Left lung (tissue), 10 donors: ENCODE results near the gene CCZ1. TPM values are rescaled to one million over a fixed set of nuclear protein-coding genes. Genes with fewer than 3 reads are reported as not detected.
A peak's percentile ranks its signal among the peaks of the same experiment; 100 is the strongest.
"Not testable (repeated sequence)": the region's sequence is repeated elsewhere in the genome, so short reads cannot be mapped to it uniquely, and the experiment has no call there.

ENCODE experiments used
- ATAC-seq: fragments of 200-7000 bp; cut with Tn5 transposase; one replicate; pipeline ENCODE4 v1.9.1; 2020; ENCODE audit warnings: moderate library complexity
- DNase-seq, 4 donors: peaks; one replicate each; pipeline ENCODE4 v3.0.0-alpha.2; 2013 to 2020
- H3K27ac ChIP-seq, 2 donors: fragments of 200-600 bp; sonication (generic) in 1 of 2; one replicate each; pipeline versions ENCODE4 v1.5.0 to v1.8.0; 2020 to 2021
- H3K27me3 ChIP-seq, 2 donors: fragments of 200-600 bp; sonication (generic) in 1 of 2; one replicate each; pipeline versions ENCODE4 v1.5.0 to v1.8.0; 2020 to 2021
- H3K36me3 ChIP-seq, 2 donors: fragments of 200-600 bp; sonication (generic) in 1 of 2; one replicate each; pipeline versions ENCODE4 v1.5.0 to v1.8.0; 2020 to 2021
- H3K4me1 ChIP-seq, 2 donors: fragments of 200-600 bp; one replicate each; pipeline ENCODE4 v1.8.0; 2021
- H3K4me3 ChIP-seq, 2 donors: fragments of 200-600 bp; sonication (generic) in 1 of 2; one replicate each; pipeline versions ENCODE4 v1.5.0 to v1.8.0; 2020 to 2021; ENCODE audit warnings: mild to moderate bottlenecking in 1 of 2
- H3K9me3 ChIP-seq, 2 donors: fragments of 200-600 bp; sonication (generic) in 1 of 2; one replicate each; pipeline versions ENCODE4 v1.5.0 to v1.8.0; 2020 to 2021
- intact Hi-C, 2 donors: fragments of 100-400 bp; cut with DNase I; formaldehyde crosslinking; loops; one replicate each; pipeline versions ENCODE4 v1.11.2 to v1.14.2; 2022
- polyA plus RNA-seq, 6 donors: library from polyadenylated mRNA; unstranded; fragments of 120-200 nt; gene quantifications; one replicate each; pipeline ENCODE4 v1.2.1, GENCODE V29; 2013; ENCODE audit not compliant: insufficient read length in 6 of 6
- total RNA-seq, 2 donors: library from RNA; stranded (reverse); fragmentation: NEBNext Ultra II Directional; extraction: Animal tissue kit (Norgen Biotek cat#: 25700); gene quantifications; one replicate each; pipeline ENCODE4 v1.2.1, GENCODE V29; 2021
- TF ChIP-seq, protein P1 (sequence below), 2 donors: fragments of 200-600 bp; sonication (generic) in 1 of 2; IDR thresholded peaks; one replicate each; pipeline versions ENCODE4 v1.5.0 to v1.8.0; 2021; ENCODE audit warnings: antibody characterized with exemption in 2 of 2
- donor health status: DM: no; HTN: yes; CAD: no.
- donor health status: DM: no; HTN: no; CAD: no.

CCZ1 gene
- total and polyA plus RNA-seq, 8 donors, result 64.9 to 80.8 (median 69.0) TPM

DNA sequence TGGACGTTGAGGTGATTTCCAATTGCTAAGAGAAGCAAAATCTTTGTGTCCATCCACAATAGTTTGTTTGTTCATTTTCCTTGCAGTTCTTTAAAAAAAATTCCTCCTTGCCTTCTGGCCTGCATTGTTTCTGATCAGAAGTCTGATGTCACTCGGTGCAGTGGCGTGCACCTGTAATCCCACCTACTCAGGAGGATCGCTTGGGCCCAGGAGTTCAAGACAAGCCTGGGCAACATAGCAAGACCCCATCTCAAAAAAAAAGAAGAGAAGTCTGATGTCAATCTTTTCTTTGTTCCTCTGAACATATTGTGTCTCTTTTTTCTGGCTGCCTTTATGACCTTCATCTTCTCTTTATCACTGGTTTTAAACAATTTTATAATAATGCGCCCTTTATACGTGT, 31.5 kb upstream of the CCZ1 start:
- Histone ChIP-seq H3K4me1 (no peaks in the 10 kb centered on the region), H3K27me3 (no peaks in the 10 kb centered on the region), H3K36me3 (no peaks in the 10 kb centered on the region), H3K4me3 (no peak overlapping the region), H3K27ac (no peak overlapping the region), H3K9me3 (no peaks in the 10 kb centered on the region)
- TF ChIP-seq, protein P1, sequence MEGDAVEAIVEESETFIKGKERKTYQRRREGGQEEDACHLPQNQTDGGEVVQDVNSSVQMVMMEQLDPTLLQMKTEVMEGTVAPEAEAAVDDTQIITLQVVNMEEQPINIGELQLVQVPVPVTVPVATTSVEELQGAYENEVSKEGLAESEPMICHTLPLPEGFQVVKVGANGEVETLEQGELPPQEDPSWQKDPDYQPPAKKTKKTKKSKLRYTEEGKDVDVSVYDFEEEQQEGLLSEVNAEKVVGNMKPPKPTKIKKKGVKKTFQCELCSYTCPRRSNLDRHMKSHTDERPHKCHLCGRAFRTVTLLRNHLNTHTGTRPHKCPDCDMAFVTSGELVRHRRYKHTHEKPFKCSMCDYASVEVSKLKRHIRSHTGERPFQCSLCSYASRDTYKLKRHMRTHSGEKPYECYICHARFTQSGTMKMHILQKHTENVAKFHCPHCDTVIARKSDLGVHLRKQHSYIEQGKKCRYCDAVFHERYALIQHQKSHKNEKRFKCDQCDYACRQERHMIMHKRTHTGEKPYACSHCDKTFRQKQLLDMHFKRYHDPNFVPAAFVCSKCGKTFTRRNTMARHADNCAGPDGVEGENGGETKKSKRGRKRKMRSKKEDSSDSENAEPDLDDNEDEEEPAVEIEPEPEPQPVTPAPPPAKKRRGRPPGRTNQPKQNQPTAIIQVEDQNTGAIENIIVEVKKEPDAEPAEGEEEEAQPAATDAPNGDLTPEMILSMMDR (IDR thresholded peaks at IDR 0.05), result no peak
- intact Hi-C loops, result no loop called here
- ATAC-seq, result no peak
- no peak for DNase-seq

DNA sequence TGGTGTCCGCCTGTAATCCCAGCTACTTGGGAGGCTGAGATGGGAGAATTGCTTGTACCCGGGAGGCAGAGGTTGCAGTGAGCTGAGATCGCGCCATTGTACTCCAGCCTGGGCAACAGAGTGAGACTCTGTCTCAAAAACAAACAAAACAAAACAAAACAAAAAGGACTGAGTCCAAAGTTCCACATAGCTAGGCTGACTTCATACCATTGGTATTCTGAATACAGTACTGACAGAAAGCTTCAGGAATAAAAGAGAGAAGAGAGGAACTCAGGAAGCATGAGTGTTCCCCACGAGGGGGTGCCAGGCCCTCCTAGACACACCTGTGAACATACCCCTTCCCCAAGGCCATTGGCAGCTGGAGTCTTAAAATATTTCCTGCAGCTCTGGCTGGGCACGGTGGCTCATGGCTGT, 29.6 kb upstream of the CCZ1 start:
- H3K36me3 ChIP-seq, intact Hi-C loops, DNase-seq, H3K4me1 ChIP-seq, H3K27ac ChIP-seq, H3K27me3 ChIP-seq, ATAC-seq, H3K9me3 ChIP-seq, H3K4me3 ChIP-seq: not testable (repeated sequence)

DNA sequence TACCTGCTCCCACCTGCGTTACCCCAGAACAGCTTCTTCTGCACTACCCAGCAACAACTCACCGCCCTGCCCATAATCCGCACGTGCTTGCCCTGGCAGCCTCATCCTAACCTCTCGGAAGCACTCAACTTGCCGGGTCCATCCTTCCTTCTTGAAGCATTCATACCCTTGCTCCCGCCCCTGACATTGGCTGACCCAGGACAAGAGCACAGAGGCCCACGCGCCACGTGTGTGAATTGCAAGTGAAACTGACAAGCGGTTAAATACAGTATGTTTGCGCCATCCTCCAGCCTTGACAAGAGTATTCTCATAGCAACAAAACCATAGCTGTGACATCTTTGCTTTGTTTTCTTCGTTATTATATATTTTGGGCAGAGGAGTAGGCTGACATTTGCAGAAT, 28.8 kb upstream of the CCZ1 start:
- no peak for ATAC-seq
- Histone ChIP-seq H3K27ac (no peak overlapping the region), H3K36me3 (no peaks in the 10 kb centered on the region), H3K4me1 (no peaks in the 10 kb centered on the region), H3K9me3 (no peaks in the 10 kb centered on the region), H3K27me3 (no peaks in the 10 kb centered on the region), H3K4me3 (no peak overlapping the region)
- no peak for DNase-seq
- TF ChIP-seq, protein P1 (IDR thresholded peaks at IDR 0.05), result no peak
- intact Hi-C loops, result no loop called here

DNA sequence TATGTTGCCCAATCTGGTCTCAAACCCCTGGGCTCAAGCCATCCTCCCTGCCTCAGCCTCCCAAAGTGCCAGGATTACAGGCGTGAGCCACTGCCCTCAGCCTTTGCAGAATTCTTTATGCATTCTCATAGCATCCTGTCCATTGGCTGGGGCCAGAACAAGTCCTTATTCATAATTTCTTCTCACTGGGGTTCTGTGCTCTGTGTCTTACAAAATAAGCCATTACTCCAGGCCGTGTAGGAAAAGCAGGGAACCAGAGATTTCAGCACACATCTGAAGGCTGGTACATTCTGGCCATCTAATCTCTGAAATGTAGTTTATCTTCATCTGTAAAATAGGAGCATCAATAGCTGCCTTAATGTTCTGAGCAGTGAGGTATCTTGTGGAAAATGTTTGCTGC, 28.2 kb upstream of the CCZ1 start:
- Histone ChIP-seq H3K27me3 (no peaks in the 10 kb centered on the region), H3K27ac (no peak overlapping the region), H3K4me1 (no peaks in the 10 kb centered on the region), H3K4me3 (no peak overlapping the region), H3K36me3 (no peaks in the 10 kb centered on the region), H3K9me3 (no peaks in the 10 kb centered on the region)
- ATAC-seq (no peak), DNase-seq (no peak)
- TF ChIP-seq, protein P1 (IDR thresholded peaks at IDR 0.05), result no peak
- intact Hi-C loops, result no loop called here

DNA sequence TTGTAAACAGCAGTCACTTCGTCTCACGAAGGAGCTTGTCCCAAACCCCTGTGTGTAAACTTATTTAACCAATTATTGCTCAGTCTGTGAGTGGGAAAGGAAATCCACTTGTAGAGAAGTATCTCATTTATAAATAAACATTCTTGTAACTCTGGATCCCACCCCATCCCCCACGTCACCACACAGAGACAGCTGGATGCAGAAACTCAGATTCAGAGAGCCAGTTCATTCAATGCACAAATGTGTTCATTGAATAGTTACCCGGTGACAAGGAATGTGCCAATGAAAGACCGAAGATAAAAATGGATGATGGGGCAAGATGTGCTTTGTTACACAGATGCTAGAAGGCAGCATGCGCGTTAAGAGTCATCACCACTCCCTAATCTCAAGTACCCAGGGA, 26.2 kb upstream of the CCZ1 start:
- Histone ChIP-seq H3K27ac (no peak overlapping the region), H3K4me3 (no peak overlapping the region), H3K9me3 (no peaks in the 10 kb centered on the region), H3K36me3 (no peaks in the 10 kb centered on the region), H3K4me1 (no peaks in the 10 kb centered on the region), H3K27me3 (no peaks in the 10 kb centered on the region)
- TF ChIP-seq, protein P1 (IDR thresholded peaks at IDR 0.05), result no peak
- intact Hi-C loops, result no loop called here
- DNase-seq (no peak), ATAC-seq (no peak)

DNA sequence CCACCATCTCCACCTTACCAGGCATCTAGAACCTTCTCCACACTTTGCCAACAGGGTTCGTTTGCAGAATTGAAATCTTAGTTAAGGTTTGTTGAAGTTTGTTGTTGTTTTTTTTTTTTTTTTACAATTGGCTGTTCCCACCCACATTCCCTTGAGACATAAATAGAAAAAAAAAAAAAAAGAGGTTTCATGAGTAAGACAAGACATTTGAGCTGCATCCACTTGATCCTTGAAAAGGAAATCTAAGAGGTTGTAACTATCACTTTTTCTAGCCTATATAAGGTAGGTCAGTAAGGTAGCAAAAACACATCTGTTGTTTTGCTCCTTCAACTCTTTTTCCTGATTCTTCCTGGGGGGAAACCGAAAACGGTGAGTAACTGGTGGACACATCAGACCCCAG, 18.9 kb upstream of the CCZ1 start:
- H3K9me3 ChIP-seq, H3K27ac ChIP-seq, H3K36me3 ChIP-seq, intact Hi-C loops, H3K27me3 ChIP-seq, ATAC-seq, H3K4me1 ChIP-seq, H3K4me3 ChIP-seq, DNase-seq: not testable (repeated sequence)

DNA sequence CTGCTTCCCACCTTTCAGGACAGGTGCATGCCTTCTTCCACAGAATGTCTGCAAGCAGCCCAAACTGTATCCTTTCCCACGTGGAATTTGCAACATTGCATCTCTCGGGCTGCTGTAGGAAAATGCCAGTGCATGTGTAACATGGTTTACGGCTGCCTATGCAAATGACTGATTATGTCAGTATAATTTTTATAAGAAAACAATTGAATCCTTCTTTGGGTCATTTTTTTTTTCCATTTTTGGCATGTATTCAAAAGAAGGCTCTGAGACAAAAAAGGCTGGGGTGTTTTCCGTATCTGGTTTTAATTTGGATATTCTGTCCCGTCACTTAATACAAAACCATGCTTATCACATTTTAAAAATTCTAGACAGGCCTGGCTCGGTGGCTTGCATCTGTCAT, 18.4 kb upstream of the CCZ1 start:
- H3K27ac ChIP-seq, H3K4me3 ChIP-seq, H3K36me3 ChIP-seq, ATAC-seq, intact Hi-C loops, DNase-seq, H3K27me3 ChIP-seq, H3K9me3 ChIP-seq, H3K4me1 ChIP-seq: not testable (repeated sequence)

DNA sequence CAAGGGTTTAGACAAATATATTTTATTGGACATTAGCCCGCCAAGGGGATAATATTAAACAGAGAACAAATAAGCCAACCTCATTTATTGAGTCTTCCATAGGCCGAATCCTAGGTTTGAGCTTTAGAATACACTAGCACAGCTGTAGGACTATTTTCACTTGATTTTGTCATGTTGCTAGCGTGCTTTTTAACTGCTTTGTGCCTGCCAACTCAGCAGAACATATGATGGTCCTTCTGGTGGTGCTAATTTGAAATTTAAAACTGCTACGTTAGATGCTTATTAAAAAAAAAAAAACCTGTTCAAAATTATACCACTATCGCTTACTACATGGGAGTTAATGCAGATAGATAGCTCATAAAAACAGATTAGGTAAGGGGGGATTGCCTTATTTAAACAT, 14.1 kb upstream of the CCZ1 start:
- H3K4me3 ChIP-seq, H3K27ac ChIP-seq, H3K4me1 ChIP-seq, H3K9me3 ChIP-seq, H3K27me3 ChIP-seq, intact Hi-C loops, ATAC-seq, H3K36me3 ChIP-seq, DNase-seq: not testable (repeated sequence)

DNA sequence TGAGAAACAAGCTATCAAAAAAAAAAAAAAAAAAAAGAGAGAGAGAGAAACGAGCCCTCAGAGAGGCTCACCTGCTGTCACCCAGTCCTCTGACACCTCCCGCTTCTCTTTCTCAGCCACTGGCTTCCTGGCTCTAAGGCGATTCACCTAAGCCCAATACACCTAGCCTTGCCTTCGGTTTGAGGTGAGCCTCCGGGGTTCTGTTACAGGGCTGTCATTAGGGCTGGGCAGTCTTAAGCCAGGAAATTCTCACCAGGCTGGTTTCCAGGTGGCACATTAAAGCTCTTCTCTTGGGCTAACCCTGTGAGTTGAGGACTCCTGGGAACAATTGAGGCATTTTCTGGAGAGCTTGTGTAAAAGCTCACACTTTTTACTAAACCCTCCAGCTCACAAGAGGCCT, 10.5 kb upstream of the CCZ1 start:
- H3K4me1 ChIP-seq, H3K36me3 ChIP-seq, H3K4me3 ChIP-seq, H3K27me3 ChIP-seq, H3K9me3 ChIP-seq, H3K27ac ChIP-seq, intact Hi-C loops: not testable (repeated sequence)
- DNase-seq (peak in 2 of 4 donors; percentile 22 to 33), ATAC-seq (peak; percentile 92)

DNA sequence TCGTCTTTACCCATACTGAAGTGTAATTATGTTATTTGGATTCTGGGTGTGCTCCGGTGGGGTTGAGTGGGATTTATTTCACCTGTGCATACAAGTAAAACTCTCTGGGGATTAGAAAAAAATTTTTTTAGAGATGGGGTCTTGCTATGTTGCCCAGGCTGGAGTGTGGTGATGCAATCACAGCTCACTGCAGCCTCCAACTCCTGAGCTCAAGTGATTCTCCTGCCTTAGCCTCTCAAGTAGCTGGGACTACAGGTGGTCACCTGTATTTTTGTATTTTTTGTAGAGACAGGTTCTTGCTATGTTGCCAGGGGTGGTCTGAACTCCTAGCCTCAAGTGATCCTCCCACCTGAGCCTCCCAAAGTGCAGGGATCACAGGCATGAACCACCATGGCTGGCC, 8.3 kb upstream of the CCZ1 start:
- H3K27ac ChIP-seq, DNase-seq, H3K36me3 ChIP-seq, ATAC-seq, intact Hi-C loops, H3K9me3 ChIP-seq, H3K4me1 ChIP-seq, H3K27me3 ChIP-seq, H3K4me3 ChIP-seq: not testable (repeated sequence)
